DMS 273 treated with DMSO at 0.1 percent for 48 hours (cell line): ENCODE measurements around the gene HPSE2.

Source experiments
- DNase-seq: peaks from one replicate; lab custom pipeline; 2025; lab: John Stamatoyannopoulos, UW

Gene HPSE2

GRCh38 chr10:98461500-98461842 is 774.2 kb downstream of the HPSE2 start:
- no peak for DNase-seq

- DNase-seq, result no peak
Measured at GRCh38 chr10:98460837-98461499, 774.7 kb downstream of the HPSE2 start.

- no peak for DNase-seq
Measured at GRCh38 chr10:98458809-98459784, 776.6 kb downstream of the HPSE2 start.

- no peak for DNase-seq
Measured at GRCh38 chr10:98457721-98458120, 777.9 kb downstream of the HPSE2 start.

- no peak for DNase-seq
Measured at GRCh38 chr10:98456686-98457482, 778.8 kb downstream of the HPSE2 start.

- no peak for DNase-seq
Measured at GRCh38 chr10:98456043-98456570, 779.5 kb downstream of the HPSE2 start.

- no peak for DNase-seq
Measured at GRCh38 chr10:98453729-98454128, 781.9 kb downstream of the HPSE2 start.

- DNase-seq, result no peak
Measured at GRCh38 chr10:98450618-98451017, 785.0 kb downstream of the HPSE2 start.

GRCh38 chr10:98449287-98449686 is 786.4 kb downstream of the HPSE2 start:
- DNase-seq, result no peak

- no peak for DNase-seq
Measured at GRCh38 chr10:98446661-98447221, 788.9 kb downstream of the HPSE2 start, which contains the start of gene HPS1. Gene HPS1, minus strand, starts transcription at chr10:98446935. Its CDS starts 3,695 bp downstream, at chr10:98443240.

GRCh38 chr10:98446151-98446660 is 789.4 kb downstream of the HPSE2 start:
- no peak for DNase-seq

GRCh38 chr10:98445200-98445812 is 790.3 kb downstream of the HPSE2 start:
- no peak for DNase-seq

GRCh38 chr10:98444314-98445006 is 791.2 kb downstream of the HPSE2 start:
- no peak for DNase-seq

- DNase-seq, result no peak
Measured at GRCh38 chr10:98438715-98439114, 796.9 kb downstream of the HPSE2 start.

- no peak for DNase-seq
Measured at GRCh38 chr10:98436704-98437103, 798.9 kb downstream of the HPSE2 start.

- DNase-seq, result no peak
Measured at GRCh38 chr10:98435178-98435577, 800.5 kb downstream of the HPSE2 start.

GRCh38 chr10:98433881-98434732 is 801.5 kb downstream of the HPSE2 start:
- no peak for DNase-seq

GRCh38 chr10:98433371-98433770 is 802.3 kb downstream of the HPSE2 start:
- no peak for DNase-seq

GRCh38 chr10:98432330-98432729 is 803.3 kb downstream of the HPSE2 start:
- no peak for DNase-seq
